H1 (cell line): ENCODE data around the gene L1TD1. TPM values are rescaled to one million over a fixed set of nuclear protein-coding genes. Genes with fewer than 3 reads are reported as not detected.

ENCODE experiments used
- CTCF ChIA-PET: fragments of 300-600 bp; sonication (Branson Sonifier 250); formaldehyde crosslinking; loops from one replicate; lab custom pipeline; 2021; ENCODE audit not compliant: partially characterized antibody; lab: Charles Lee
- POLR2A ChIA-PET: fragments of 300-600 bp; sonication (Branson Sonifier 250); formaldehyde crosslinking; loops from one replicate; lab custom pipeline; 2021; ENCODE audit warnings: inconsistent platforms; ENCODE audit not compliant: partially characterized antibody; lab: Charles Lee
- DNase-seq, 2 experiments: peaks; one replicate each; pipeline versions ENCODE4 v3.0.0 to v3.0.0-alpha.2; 2010 to 2022; ENCODE audit warnings: low spot score in 2 of 2, low read depth in 1 of 2, mixed read lengths in 1 of 2
- FAIRE-seq: peaks from 2 replicates; lab custom pipeline; 2011; peaks lifted over from hg19 to GRCh38; lab: Jason Lieb, UNC
- H2AFZ ChIP-seq: 2 replicates; pipeline ENCODE4 v1.8.1; 2012; ENCODE audit warnings: low read length, inconsistent platforms
- H2AK5ac ChIP-seq: 2 replicates; pipeline ENCODE4 v1.6.1; 2013; ENCODE audit warnings: low read depth, low read length
- H2BK120ac ChIP-seq: replicated peaks from 2 replicates; pipeline ENCODE3; 2013; ENCODE audit warnings: low read depth, low read length, inconsistent platforms
- H2BK12ac ChIP-seq: 2 replicates; pipeline ENCODE4 v1.6.1; 2013; ENCODE audit warnings: low read depth, low read length
- H2BK15ac ChIP-seq: 2 replicates; pipeline ENCODE4 v1.6.1; 2013; ENCODE audit warnings: low read length
- H2BK20ac ChIP-seq: 2 replicates; pipeline ENCODE4 v1.6.1; 2013; ENCODE audit warnings: low read length
- H2BK5ac ChIP-seq: 2 replicates; pipeline ENCODE4 v1.6.1; 2013; ENCODE audit warnings: low read depth, low read length
- H3K14ac ChIP-seq: 2 replicates; pipeline ENCODE4 v1.6.1; 2013; ENCODE audit warnings: inconsistent platforms; ENCODE audit not compliant: insufficient read length
- H3K18ac ChIP-seq: 2 replicates; pipeline ENCODE4 v1.6.1; 2013; ENCODE audit warnings: low read length; ENCODE audit errors: extremely low read depth
- H3K23ac ChIP-seq: 2 replicates; pipeline ENCODE4 v1.6.1; 2013; ENCODE audit warnings: inconsistent platforms; ENCODE audit not compliant: insufficient read length
- H3K23me2 ChIP-seq: 2 replicates; pipeline ENCODE4 v1.6.1; 2013; ENCODE audit warnings: low read depth, low read length
- H3K27ac ChIP-seq: 2 replicates; pipeline ENCODE4 v1.6.1; 2011; ENCODE audit warnings: low read depth, low read length, inconsistent platforms
- H3K27me3 ChIP-seq, 4 experiments: replicated peaks in 1 of 4; 1 replicate in 1 of 4; 2 replicates in 3 of 4; pipeline versions ENCODE4 v1.6.1 to v1.8.1; 2011 to 2013; ENCODE audit warnings: low read length in 3 of 4, mild to moderate bottlenecking in 3 of 4, inconsistent platforms in 2 of 4, mixed read lengths in 2 of 4, moderate library complexity in 1 of 4; ENCODE audit not compliant: control insufficient read depth in 3 of 4, insufficient read depth in 3 of 4; ENCODE audit errors: extremely low read depth in 1 of 4
- H3K36me3 ChIP-seq, 4 experiments: 2 replicates each; pipeline versions ENCODE4 v1.6.1 to v1.8.1; 2011 to 2013; ENCODE audit warnings: mild to moderate bottlenecking in 4 of 4, low read length in 3 of 4, moderate library complexity in 2 of 4, control low read depth in 1 of 4, inconsistent platforms in 1 of 4; ENCODE audit not compliant: insufficient read depth in 4 of 4, control insufficient read depth in 2 of 4
- H3K4ac ChIP-seq: replicated peaks from 2 replicates; pipeline ENCODE3; 2013; ENCODE audit warnings: low read length, low read depth, mixed read lengths, inconsistent platforms; ENCODE audit not compliant: insufficient read length
- H3K4me1 ChIP-seq, 4 experiments: replicated peaks in 1 of 4; 1 replicate in 1 of 4; 2 replicates in 3 of 4; pipeline versions ENCODE4 v1.6.1 to v1.8.1; 2011 to 2013; ENCODE audit warnings: low read length in 3 of 4, inconsistent platforms in 2 of 4, mixed read lengths in 1 of 4; ENCODE audit not compliant: insufficient read depth in 4 of 4, control insufficient read depth in 3 of 4
- H3K4me2 ChIP-seq, 2 experiments: 2 replicates each; pipeline versions ENCODE4 v1.6.1 to v1.8.1; 2011 to 2013; ENCODE audit warnings: low read depth in 2 of 2, low read length in 2 of 2, control low read depth in 1 of 2, inconsistent platforms in 1 of 2, mild to moderate bottlenecking in 1 of 2; ENCODE audit not compliant: insufficient read depth in 1 of 2
- H3K4me3 ChIP-seq, 4 experiments: fragments of 200-600, 300-600 bp in 1 of 4; sonication (generic), shearing (Covaris generic), sonication (Bioruptor Twin) in 1 of 4; 2 replicates each; pipeline versions ENCODE4 v1.5.1 to v1.8.1; 2011 to 2016; ENCODE audit warnings: low read length in 4 of 4, low read depth in 3 of 4, control low read depth in 2 of 4, inconsistent platforms in 2 of 4, mild to moderate bottlenecking in 2 of 4, mixed read lengths in 1 of 4, moderate library complexity in 1 of 4; ENCODE audit not compliant: insufficient read depth in 2 of 4; ENCODE audit errors: extremely low read depth in 1 of 4
- H3K56ac ChIP-seq: replicated peaks from 2 replicates; pipeline ENCODE3; 2013; ENCODE audit warnings: low read depth, mild to moderate bottlenecking, mixed read lengths, low read length, inconsistent platforms; ENCODE audit not compliant: insufficient read length
- H3K79me1 ChIP-seq: 2 replicates; pipeline ENCODE4 v1.6.1; 2013; ENCODE audit warnings: low read depth, low read length, control low read depth
- H3K79me2 ChIP-seq, 2 experiments: 2 replicates each; pipeline versions ENCODE4 v1.6.1 to v1.8.1; 2012 to 2013; ENCODE audit warnings: low read length in 2 of 2, mild to moderate bottlenecking in 2 of 2, inconsistent platforms in 1 of 2; ENCODE audit not compliant: insufficient read depth in 2 of 2, control insufficient read depth in 1 of 2
- H3K9ac ChIP-seq, 4 experiments: replicated peaks in 1 of 4; 1 replicate in 1 of 4; 2 replicates in 3 of 4; pipeline versions ENCODE4 v1.6.1 to v1.8.1; 2011 to 2013; ENCODE audit warnings: low read depth in 3 of 4, low read length in 3 of 4, control low read depth in 2 of 4, mild to moderate bottlenecking in 2 of 4, moderate library complexity in 2 of 4, inconsistent platforms in 1 of 4; ENCODE audit errors: extremely low read depth in 1 of 4
- H3K9me3 ChIP-seq, 2 experiments: 2 replicates each; pipeline versions ENCODE4 v1.6.1 to v1.8.1; 2012 to 2013; ENCODE audit warnings: mild to moderate bottlenecking in 2 of 2, moderate library complexity in 2 of 2, control low read depth in 1 of 2, inconsistent platforms in 1 of 2, low read depth in 1 of 2, low read length in 1 of 2, mixed read lengths in 1 of 2; ENCODE audit not compliant: insufficient read depth in 2 of 2
- H4K20me1 ChIP-seq, 2 experiments: replicated peaks in 1 of 2; 2 replicates each; pipeline versions ENCODE3 to v1.8.1; 2011 to 2013; ENCODE audit warnings: inconsistent platforms in 2 of 2, low read length in 2 of 2, mild to moderate bottlenecking in 1 of 2; ENCODE audit not compliant: insufficient read depth in 2 of 2, control insufficient read depth in 1 of 2
- H4K5ac ChIP-seq: 2 replicates; pipeline ENCODE4 v1.6.1; 2013; ENCODE audit warnings: low read length, low read depth, mixed read lengths, inconsistent platforms; ENCODE audit not compliant: insufficient read length
- H4K8ac ChIP-seq: 2 replicates; pipeline ENCODE4 v1.8.0; 2013; ENCODE audit warnings: mild to moderate bottlenecking, moderate library complexity, low read length, inconsistent platforms; ENCODE audit not compliant: insufficient read depth; ENCODE audit errors: extremely low read depth
- H4K91ac ChIP-seq: replicated peaks from 2 replicates; pipeline ENCODE3; 2013; ENCODE audit warnings: low read length, mixed read lengths, inconsistent platforms; ENCODE audit not compliant: insufficient read length
- ASH2L ChIP-seq: fragments of 200-600, 300-600 bp; sonication (generic); IDR thresholded peaks from one replicate; pipeline ENCODE4 v1.7.1; 2017; ENCODE audit warnings: low read length
- ATF3 ChIP-seq: IDR thresholded peaks from 2 replicates; pipeline ENCODE4 v1.6.1; 2011; ENCODE audit warnings: low read depth, mild to moderate bottlenecking, low read length; ENCODE audit not compliant: insufficient read depth
- CEBPB ChIP-seq: IDR thresholded peaks from 2 replicates; pipeline ENCODE4 v1.6.1; 2012; ENCODE audit warnings: low read depth, low read length
- EZH2 ChIP-seq: fragments of 200-600 bp; sonication (generic); IDR thresholded peaks from 2 replicates; pipeline ENCODE4 v1.7.1; 2012; ENCODE audit warnings: low read depth, mild to moderate bottlenecking, moderate library complexity, low read length, inconsistent platforms; ENCODE audit not compliant: severe bottlenecking
- GTF2F1 ChIP-seq: IDR thresholded peaks from 2 replicates; pipeline ENCODE4 v1.6.1; 2012; ENCODE audit warnings: low read depth, low read length, improper control_type of control experiment, borderline replicate concordance
- NANOG ChIP-seq: IDR thresholded peaks from 2 replicates; pipeline ENCODE4 v1.6.1; 2011; ENCODE audit warnings: low read length, low read depth, mild to moderate bottlenecking, inconsistent platforms; ENCODE audit not compliant: insufficient read depth, poor library complexity, severe bottlenecking
- SIX5 ChIP-seq: IDR thresholded peaks from 2 replicates; pipeline ENCODE4 v1.6.1; 2011; ENCODE audit warnings: mild to moderate bottlenecking, low read depth, low read length
- SRF ChIP-seq: IDR thresholded peaks from 2 replicates; pipeline ENCODE4 v1.6.1; 2011; ENCODE audit warnings: mild to moderate bottlenecking, low read depth, low read length, moderate library complexity
- TAF1 ChIP-seq: IDR thresholded peaks from 2 replicates; pipeline ENCODE4 v1.6.1; 2011; ENCODE audit warnings: mild to moderate bottlenecking, low read depth, low read length
- TAF7 ChIP-seq: optimal IDR thresholded peaks from 2 replicates; pipeline ENCODE3; 2011; ENCODE audit warnings: low read depth, mild to moderate bottlenecking, inconsistent platforms, low read length, moderate library complexity, borderline replicate concordance
- TBP ChIP-seq: IDR thresholded peaks from 2 replicates; pipeline ENCODE4 v1.6.1; 2011; ENCODE audit warnings: low read depth, low read length, improper control_type of control experiment
- WGBS, 2 experiments: shearing (Covaris generic) in 1 of 2; methylation state at CpG; one replicate each; pipeline versions ENCODE4 v1.1.6 to v1.1.7; 2013 to 2015; ENCODE audit warnings: low lambda C conversion rate in 2 of 2, mixed read lengths in 2 of 2, inconsistent platforms in 1 of 2, low coverage in 1 of 2, missing lambda C conversion rate in 1 of 2; ENCODE audit not compliant: insufficient replicate concordance in 2 of 2, insufficient coverage in 1 of 2, insufficient read length in 1 of 2; ENCODE audit errors: extremely low coverage in 1 of 2, missing lambda C conversion rate in 1 of 2; 5-methylcytosine and 5-hydroxymethylcytosine counted together
- polyA plus RNA-seq, 7 experiments: library from polyadenylated mRNA; depleted of rRNA in 3 of 7; stranded (reverse) in 5 of 7; unstranded in 2 of 7; fragments of >200 nt in 5 of 7; fragments of 200-250 nt in 2 of 7; gene quantifications; 1 replicate in 5 of 7; 2 replicates in 1 of 7; 4 replicates in 1 of 7; pipeline versions ENCODE4 v1.2.1 to v1.2.3, GENCODE V29; 2011 to 2013; ENCODE audit warnings: missing spikeins in 2 of 7, mixed read lengths in 2 of 7
- total RNA-seq: library from RNA; stranded (reverse); fragmentation: NEBNext Ultra II Directional; extraction: Animal tissue kit (Norgen Biotek cat#: 25700); gene quantifications from 2 replicates; pipeline ENCODE4 v1.2.1, GENCODE V29; 2021

L1TD1 gene
- total and polyA plus RNA-seq, 2 of the 8 experiments (the other 6 are each of a cell fraction or from before 2014, with no cell fraction given), result 35.3 to 441 TPM

GRCh38 chr1:62224182-62224581 is 29.5 kb downstream of the L1TD1 start:
- 44% methylated on average over 2 of the region's 3 CpGs; no CpG with 5 or more reads in 1 of the 2 experiments for WGBS, 2 experiments
- no peak overlapping the region for H3K27ac ChIP-seq
- no peak overlapping the region for H3K14ac ChIP-seq
- H3K36me3 ChIP-seq, result peaks cover 11 to 51% (median 17%) of the 10 kb centered on the region in 4 experiments
- peaks cover 0 to 4% of the 10 kb centered on the region in 2 experiments; a peak in 2 of 4 replicates for H3K79me2 ChIP-seq
- no peak overlapping the region for H3K4ac ChIP-seq
- H3K18ac ChIP-seq, result no peak overlapping the region
- no peaks in the 10 kb centered on the region for H3K23me2 ChIP-seq
- H4K5ac ChIP-seq, result no peak overlapping the region
- H2BK120ac ChIP-seq, result no peak overlapping the region
- no peak overlapping the region for H4K8ac ChIP-seq
- POLR2A ChIA-PET, result interaction anchor here (0.7 to 11.7 kb wide), 2 partner anchors 10 to 11 kb away, joined by 3 to 82 read pairs; no protein-coding TSS in a partner anchor
- H2BK20ac ChIP-seq, result no peak overlapping the region
- CTCF ChIA-PET, result no interaction called here
- no peak overlapping the region for H4K91ac ChIP-seq
- H4K20me1 ChIP-seq, result peaks cover 0 to 4% of the 10 kb centered on the region in 2 experiments
- no peak overlapping the region for H3K9ac ChIP-seq
- TF ChIP-seq CEBPB (no peak), GTF2F1 (no peak), EZH2 (no peak), SIX5 (no peak), SRF (no peak), TAF1 (no peak), ATF3 (no peak), ASH2L (no peak), TBP (no peak), NANOG (no peak), TAF7 (no peak)
- H3K23ac ChIP-seq, result no peak overlapping the region
- H3K27me3 ChIP-seq, result no peaks in the 10 kb centered on the region
- FAIRE-seq (no peak), DNase-seq (no peak)
- no peak overlapping the region for H2BK15ac ChIP-seq
- no peak overlapping the region for H3K4me2 ChIP-seq
- no peaks in the 10 kb centered on the region for H3K9me3 ChIP-seq
- H2AFZ ChIP-seq, result no peak overlapping the region
- H2BK5ac ChIP-seq, result no peak overlapping the region
- H2AK5ac ChIP-seq, result no peak overlapping the region
- no peak overlapping the region for H2BK12ac ChIP-seq
- H3K79me1 ChIP-seq, result no peaks in the 10 kb centered on the region; the same call in 1 of the 2 replicates
- no peak overlapping the region for H3K4me3 ChIP-seq
- peaks cover 0 to 7% (median 4%) of the 10 kb centered on the region in 4 experiments; a peak in 3 of 7 replicates for H3K4me1 ChIP-seq
- H3K56ac ChIP-seq, result no peak overlapping the region
